HepG2 (cell line): ENCODE data around the gene GPR155. TPM values are rescaled to one million over a fixed set of nuclear protein-coding genes. Genes with fewer than 3 reads are reported as not detected.

Source experiments
- ATAD3A ChIP-seq: sonication (generic); formaldehyde crosslinking; IDR thresholded peaks from 2 replicates; pipeline ENCODE4 v1.4.0; 2020; ENCODE audit warnings: missing genetic modification reagents
- BHLHE40 ChIP-seq: IDR thresholded peaks from 2 replicates; pipeline ENCODE4 v1.6.1; 2011; ENCODE audit warnings: low read length, improper control_type of control experiment
- BORCS8-MEF2B ChIP-seq: sonication (generic); formaldehyde crosslinking; IDR thresholded peaks from 2 replicates; pipeline ENCODE4 v1.8.0; 2022; ENCODE audit warnings: mild to moderate bottlenecking, missing genetic modification reagents
- CBFB ChIP-seq: sonication (generic); formaldehyde crosslinking; IDR thresholded peaks from 2 replicates; pipeline ENCODE4 v1.4.0; 2020; ENCODE audit warnings: missing genetic modification reagents
- ELF1 ChIP-seq: sonication (generic); formaldehyde crosslinking; IDR thresholded peaks from 2 replicates; pipeline ENCODE4 v1.4.0; 2020; ENCODE audit warnings: missing genetic modification reagents
- GATAD1 ChIP-seq: IDR thresholded peaks from 2 replicates; pipeline ENCODE4 v1.6.1; 2016; ENCODE audit warnings: missing genetic modification reagents, missing compliant biosample characterization
- GLI4 ChIP-seq: sonication (generic); formaldehyde crosslinking; IDR thresholded peaks from 2 replicates; pipeline ENCODE4 v1.5.1; 2020; ENCODE audit warnings: missing genetic modification reagents, mild to moderate bottlenecking, moderate library complexity, borderline replicate concordance
- KAT8 ChIP-seq: IDR thresholded peaks from 2 replicates; pipeline ENCODE4 v1.6.1; 2016; ENCODE audit warnings: missing genetic modification reagents, missing compliant biosample characterization
- MEF2D ChIP-seq: sonication (generic); formaldehyde crosslinking; IDR thresholded peaks from 2 replicates; pipeline ENCODE4 v1.5.1; 2020; ENCODE audit warnings: mild to moderate bottlenecking, missing genetic modification reagents
- NFKBIZ ChIP-seq: IDR thresholded peaks from 2 replicates; pipeline ENCODE4 v1.6.1; 2018; ENCODE audit warnings: missing genetic modification reagents, missing compliant biosample characterization
- NONO ChIP-seq, 2 experiments: fragments of 450-650 bp in 1 of 2; sonication (generic) in 1 of 2; formaldehyde crosslinking in 1 of 2; IDR thresholded peaks in 1 of 2; conservative IDR thresholded peaks in 1 of 2; 2 replicates each; pipeline versions ENCODE4 v1.6.1 to v1.8.0; 2017 to 2022; ENCODE audit warnings: mild to moderate bottlenecking in 1 of 2, missing genetic modification reagents in 1 of 2, moderate library complexity in 1 of 2
- PCBP1 ChIP-seq: fragments of 200-400 bp; formaldehyde crosslinking; IDR thresholded peaks from 2 replicates; pipeline ENCODE4 v1.6.1; 2017; ENCODE audit warnings: mild to moderate bottlenecking, low read depth, low read length, borderline replicate concordance
- RXRA ChIP-seq: sonication (generic); formaldehyde crosslinking; IDR thresholded peaks from 2 replicates; pipeline ENCODE4 v1.5.1; 2020; ENCODE audit warnings: missing genetic modification reagents
- SIX1 ChIP-seq: sonication (generic); formaldehyde crosslinking; IDR thresholded peaks from 2 replicates; pipeline ENCODE4 v1.4.0; 2020; ENCODE audit warnings: missing genetic modification reagents, borderline replicate concordance
- ZFP41 ChIP-seq: sonication (generic); formaldehyde crosslinking; IDR thresholded peaks from 2 replicates; pipeline ENCODE4 v1.4.0; 2020; ENCODE audit warnings: mild to moderate bottlenecking, missing genetic modification reagents, borderline replicate concordance
- ZNF33B ChIP-seq: sonication (generic); formaldehyde crosslinking; IDR thresholded peaks from 2 replicates; pipeline ENCODE4 v1.5.1; 2020; ENCODE audit warnings: mild to moderate bottlenecking, missing genetic modification reagents
- ZNF432 ChIP-seq: sonication (generic); formaldehyde crosslinking; IDR thresholded peaks from 2 replicates; pipeline ENCODE4 v1.5.0; 2020; ENCODE audit warnings: missing genetic modification reagents, mild to moderate bottlenecking, borderline replicate concordance
- ZNF607 ChIP-seq: sonication (generic); formaldehyde crosslinking; IDR thresholded peaks from 2 replicates; pipeline ENCODE4 v1.5.1; 2020; ENCODE audit warnings: missing genetic modification reagents, mild to moderate bottlenecking, borderline replicate concordance
- ZSCAN31 ChIP-seq: sonication (generic); formaldehyde crosslinking; IDR thresholded peaks from 2 replicates; pipeline ENCODE4 v1.5.0; 2020; ENCODE audit warnings: low read depth, mild to moderate bottlenecking, missing genetic modification reagents
- polyA plus RNA-seq, 8 experiments: library from polyadenylated mRNA; depleted of rRNA in 3 of 8; stranded (reverse) in 7 of 8; unstranded in 1 of 8; fragments of >200 nt; fragmentation: Illumina TruSeq in 4 of 8; extraction: Trizol in 4 of 8; gene quantifications; 2 replicates each; pipeline versions ENCODE4 v1.2.1 to v1.2.3, GENCODE V29; 2011 to 2016; ENCODE audit warnings: low read depth in 4 of 8, missing spikeins in 1 of 8, mixed read lengths in 1 of 8; ENCODE audit not compliant: insufficient read depth in 1 of 8
- total RNA-seq, 5 experiments: library from RNA; depleted of rRNA; stranded (reverse); fragments of >200 nt; fragmentation: Illumina TruSeq; extraction: Trizol; gene quantifications; 2 replicates each; pipeline ENCODE4 v1.2.3, GENCODE V29; 2016; ENCODE audit warnings: low read depth in 1 of 5
- TF ChIP-seq, protein P1 (sequence below): sonication (generic); formaldehyde crosslinking; IDR thresholded peaks from 2 replicates; pipeline ENCODE4 v1.8.1; 2023; ENCODE audit warnings: mild to moderate bottlenecking, moderate library complexity, missing genetic modification reagents
- TF ChIP-seq, protein P2 (sequence below): sonication (generic); formaldehyde crosslinking; IDR thresholded peaks from 2 replicates; pipeline ENCODE4 v1.4.0; 2020; ENCODE audit warnings: low read depth, missing genetic modification reagents
- TF ChIP-seq, protein P3 (sequence below): sonication (generic); formaldehyde crosslinking; IDR thresholded peaks from 2 replicates; pipeline ENCODE4 v1.8.1; 2023; ENCODE audit warnings: mild to moderate bottlenecking, inconsistent platforms, moderate library complexity, missing genetic modification reagents, borderline replicate concordance
- TF ChIP-seq, protein P4 (sequence below): sonication (generic); IDR thresholded peaks from 2 replicates; pipeline ENCODE4 v1.6.1; 2016; ENCODE audit warnings: low read depth, borderline replicate concordance

The GPR155 gene
- total and polyA plus RNA-seq, 2 of the 13 experiments (the other 11 are each of a cell fraction or from before 2014, with no cell fraction given) = 0.15 to 0.49 TPM

DNA sequence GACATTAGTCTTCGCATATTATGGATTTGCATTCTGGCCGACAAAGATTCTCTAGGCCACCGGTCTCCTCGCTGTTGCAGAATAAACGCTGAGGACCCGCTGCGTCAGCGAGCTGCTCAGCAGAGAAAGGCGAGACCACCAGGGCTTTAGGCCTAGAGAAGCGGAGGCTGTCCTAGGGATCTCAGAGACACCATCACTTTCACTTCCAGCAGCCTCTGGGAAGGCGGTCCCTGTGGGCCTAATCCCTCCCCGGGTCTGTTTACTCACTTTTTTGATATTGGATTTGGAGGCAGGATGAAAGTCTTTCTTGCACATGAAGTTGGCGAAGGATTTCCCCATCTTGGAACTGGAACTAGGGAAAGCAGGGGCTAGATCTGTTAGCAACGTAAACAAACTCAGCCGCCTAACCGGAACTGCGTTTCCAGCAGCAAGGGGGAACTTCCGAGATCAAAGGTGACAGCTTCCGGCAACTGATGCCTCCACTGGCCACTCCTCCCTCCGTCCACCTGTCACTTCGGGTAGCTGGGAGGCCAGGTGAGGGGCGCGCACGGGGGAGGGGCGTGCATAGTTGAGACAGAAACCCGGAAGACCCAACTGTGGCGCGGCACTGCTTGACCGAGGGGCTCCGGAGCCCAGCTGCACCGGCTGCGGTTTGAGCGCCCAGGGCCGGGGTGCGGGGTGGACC is 91.4 kb downstream of the GPR155 start, which contains the start of gene SCRN3 (continued):
- TF ChIP-seq ZFP41 (CRISPR knock-in tag) (0 out of 2 replicates have a peak, but pooled peaks have one; percentile 12), CBFB (peak; percentile 53), RXRA (peak; percentile 52; the same call in 1 of the 2 replicates), KAT8 (CRISPR knock-in tag) (peak; percentile 100), ZNF33B (CRISPR knock-in tag) (peak; percentile 13; the same call in 1 of the 2 replicates), GATAD1 (CRISPR knock-in tag) (peak; percentile 96), GLI4 (CRISPR knock-in tag) (peak; percentile 68; the same call in 1 of the 2 replicates), ZSCAN31 (CRISPR knock-in tag) (peak; percentile 85), ZNF607 (CRISPR knock-in tag) (peak; percentile 72; the same call in 1 of the 2 replicates), BHLHE40 (peak; percentile 56; the same call in 1 of the 2 replicates), MEF2D (CRISPR knock-in tag) (peak; percentile 35), SIX1 (CRISPR knock-in tag) (no peak), BORCS8-MEF2B (CRISPR knock-in tag) (peak; percentile 34; the same call in 1 of the 2 replicates), ATAD3A (0 out of 2 replicates have a peak, but pooled peaks have one; percentile 80), ZNF432 (CRISPR knock-in tag) (no peak), NFKBIZ (peak; percentile 80; the same call in 1 of the 2 replicates), NONO (IDR thresholded peaks at IDR 0.05) (no peak), NONO (CRISPR knock-in tag; conservative IDR thresholded peaks at IDR 0.05) (peak; percentile 87), ELF1 (CRISPR knock-in tag) (peak; percentile 98), PCBP1 (0 out of 2 replicates have a peak, but pooled peaks have one; percentile 50)
- TF ChIP-seq, protein P1, sequence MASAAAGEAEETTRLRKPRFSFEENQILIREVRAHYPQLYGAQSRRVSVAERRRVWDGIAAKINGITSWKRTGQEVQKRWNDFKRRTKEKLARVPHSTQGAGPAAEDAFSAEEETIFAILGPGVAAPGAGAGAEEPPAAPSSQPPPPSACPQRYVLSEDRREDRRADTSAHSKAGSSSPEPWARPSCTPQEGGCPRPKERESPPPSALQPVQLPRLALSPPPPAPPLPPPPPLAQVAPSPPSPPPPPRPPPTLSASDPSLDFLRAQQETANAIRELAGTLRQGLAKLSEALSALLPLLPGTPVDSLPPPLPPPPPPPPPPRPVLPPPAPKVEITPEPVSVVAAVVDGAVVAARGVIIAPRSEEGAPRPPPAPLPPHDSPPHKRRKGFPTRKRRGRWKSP (CRISPR knock-in tag) = peak; percentile 34
- TF ChIP-seq, protein P2, sequence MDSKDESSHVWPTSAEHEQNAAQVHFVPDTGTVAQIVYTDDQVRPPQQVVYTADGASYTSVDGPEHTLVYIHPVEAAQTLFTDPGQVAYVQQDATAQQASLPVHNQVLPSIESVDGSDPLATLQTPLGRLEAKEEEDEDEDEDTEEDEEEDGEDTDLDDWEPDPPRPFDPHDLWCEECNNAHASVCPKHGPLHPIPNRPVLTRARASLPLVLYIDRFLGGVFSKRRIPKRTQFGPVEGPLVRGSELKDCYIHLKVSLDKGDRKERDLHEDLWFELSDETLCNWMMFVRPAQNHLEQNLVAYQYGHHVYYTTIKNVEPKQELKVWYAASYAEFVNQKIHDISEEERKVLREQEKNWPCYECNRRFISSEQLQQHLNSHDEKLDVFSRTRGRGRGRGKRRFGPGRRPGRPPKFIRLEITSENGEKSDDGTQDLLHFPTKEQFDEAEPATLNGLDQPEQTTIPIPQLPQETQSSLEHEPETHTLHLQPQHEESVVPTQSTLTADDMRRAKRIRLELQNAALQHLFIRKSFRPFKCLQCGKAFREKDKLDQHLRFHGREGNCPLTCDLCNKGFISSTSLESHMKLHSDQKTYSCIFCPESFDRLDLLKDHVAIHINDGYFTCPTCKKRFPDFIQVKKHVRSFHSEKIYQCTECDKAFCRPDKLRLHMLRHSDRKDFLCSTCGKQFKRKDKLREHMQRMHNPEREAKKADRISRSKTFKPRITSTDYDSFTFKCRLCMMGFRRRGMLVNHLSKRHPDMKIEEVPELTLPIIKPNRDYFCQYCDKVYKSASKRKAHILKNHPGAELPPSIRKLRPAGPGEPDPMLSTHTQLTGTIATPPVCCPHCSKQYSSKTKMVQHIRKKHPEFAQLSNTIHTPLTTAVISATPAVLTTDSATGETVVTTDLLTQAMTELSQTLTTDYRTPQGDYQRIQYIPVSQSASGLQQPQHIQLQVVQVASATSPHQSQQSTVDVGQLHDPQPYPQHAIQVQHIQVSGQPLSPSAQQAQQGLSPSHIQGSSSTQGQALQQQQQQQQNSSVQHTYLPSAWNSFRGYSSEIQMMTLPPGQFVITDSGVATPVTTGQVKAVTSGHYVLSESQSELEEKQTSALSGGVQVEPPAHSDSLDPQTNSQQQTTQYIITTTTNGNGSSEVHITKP (CRISPR knock-in tag) = no peak
- TF ChIP-seq, protein P3, sequence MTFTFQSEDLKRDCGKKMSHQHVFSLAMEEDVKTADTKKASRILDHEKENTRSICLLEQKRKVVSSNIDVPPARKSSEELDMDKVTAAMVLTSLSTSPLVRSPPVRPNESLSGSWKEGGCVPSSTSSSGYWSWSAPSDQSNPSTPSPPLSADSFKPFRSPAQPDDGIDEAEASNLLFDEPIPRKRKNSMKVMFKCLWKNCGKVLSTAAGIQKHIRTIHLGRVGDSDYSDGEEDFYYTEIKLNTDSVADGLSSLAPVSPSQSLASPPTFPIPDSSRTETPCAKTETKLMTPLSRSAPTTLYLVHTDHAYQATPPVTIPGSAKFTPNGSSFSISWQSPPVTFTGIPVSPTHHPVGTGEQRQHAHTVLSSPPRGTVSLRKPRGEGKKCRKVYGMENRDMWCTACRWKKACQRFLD = peak; percentile 47; the same call in 1 of the 2 replicates
- TF ChIP-seq, protein P4, sequence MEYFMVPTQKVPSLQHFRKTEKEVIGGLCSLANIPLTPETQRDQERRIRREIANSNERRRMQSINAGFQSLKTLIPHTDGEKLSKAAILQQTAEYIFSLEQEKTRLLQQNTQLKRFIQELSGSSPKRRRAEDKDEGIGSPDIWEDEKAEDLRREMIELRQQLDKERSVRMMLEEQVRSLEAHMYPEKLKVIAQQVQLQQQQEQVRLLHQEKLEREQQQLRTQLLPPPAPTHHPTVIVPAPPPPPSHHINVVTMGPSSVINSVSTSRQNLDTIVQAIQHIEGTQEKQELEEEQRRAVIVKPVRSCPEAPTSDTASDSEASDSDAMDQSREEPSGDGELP = peak; percentile 93; the same call in 1 of the 2 replicates
